Measurements from ENCODE around the gene FXYD6. TPM values are rescaled to one million over a fixed set of nuclear protein-coding genes. Genes with fewer than 3 reads are reported as not detected.

Gene FXYD6
- total RNA-seq, 1 donor from 2014 or later, result 45.8 TPM

DNA sequence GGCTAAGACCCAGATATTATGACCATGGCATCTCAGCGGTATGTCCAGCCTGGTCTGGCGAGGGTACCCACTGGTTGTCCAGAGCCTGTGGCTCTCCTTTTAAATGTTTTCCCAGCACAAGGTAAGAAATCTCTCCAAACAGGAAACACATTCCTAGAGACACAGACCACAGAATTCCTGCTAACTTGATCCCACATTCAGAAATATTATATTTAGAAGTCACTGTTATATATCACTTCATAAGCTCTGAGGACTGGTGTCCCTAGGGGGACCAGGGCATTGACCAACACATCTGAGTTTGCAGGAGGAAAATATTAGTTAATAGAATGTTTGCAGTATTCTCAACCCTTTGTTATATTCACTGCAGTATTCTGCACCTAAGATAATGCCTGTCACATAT lies 29.7 kb upstream of the FXYD6 start:
- no peak for DNase-seq (ENCODE audit: low read depth)
- Histone ChIP-seq H3K27me3 (ENCODE audit: control insufficient read depth, insufficient read depth, low read length) (no peaks in the 10 kb centered on the region), H3K4me3 (ENCODE audit: low read depth, low read length) (no peak overlapping the region), H3K36me3 (ENCODE audit: control insufficient read depth, insufficient read depth, low read length) (no peaks in the 10 kb centered on the region)
- TF ChIP-seq, protein P1, sequence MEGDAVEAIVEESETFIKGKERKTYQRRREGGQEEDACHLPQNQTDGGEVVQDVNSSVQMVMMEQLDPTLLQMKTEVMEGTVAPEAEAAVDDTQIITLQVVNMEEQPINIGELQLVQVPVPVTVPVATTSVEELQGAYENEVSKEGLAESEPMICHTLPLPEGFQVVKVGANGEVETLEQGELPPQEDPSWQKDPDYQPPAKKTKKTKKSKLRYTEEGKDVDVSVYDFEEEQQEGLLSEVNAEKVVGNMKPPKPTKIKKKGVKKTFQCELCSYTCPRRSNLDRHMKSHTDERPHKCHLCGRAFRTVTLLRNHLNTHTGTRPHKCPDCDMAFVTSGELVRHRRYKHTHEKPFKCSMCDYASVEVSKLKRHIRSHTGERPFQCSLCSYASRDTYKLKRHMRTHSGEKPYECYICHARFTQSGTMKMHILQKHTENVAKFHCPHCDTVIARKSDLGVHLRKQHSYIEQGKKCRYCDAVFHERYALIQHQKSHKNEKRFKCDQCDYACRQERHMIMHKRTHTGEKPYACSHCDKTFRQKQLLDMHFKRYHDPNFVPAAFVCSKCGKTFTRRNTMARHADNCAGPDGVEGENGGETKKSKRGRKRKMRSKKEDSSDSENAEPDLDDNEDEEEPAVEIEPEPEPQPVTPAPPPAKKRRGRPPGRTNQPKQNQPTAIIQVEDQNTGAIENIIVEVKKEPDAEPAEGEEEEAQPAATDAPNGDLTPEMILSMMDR (IDR thresholded peaks at IDR 0.05; ENCODE audit: insufficient read depth, low read length, poor library complexity, severe bottlenecking), result no peak

DNA sequence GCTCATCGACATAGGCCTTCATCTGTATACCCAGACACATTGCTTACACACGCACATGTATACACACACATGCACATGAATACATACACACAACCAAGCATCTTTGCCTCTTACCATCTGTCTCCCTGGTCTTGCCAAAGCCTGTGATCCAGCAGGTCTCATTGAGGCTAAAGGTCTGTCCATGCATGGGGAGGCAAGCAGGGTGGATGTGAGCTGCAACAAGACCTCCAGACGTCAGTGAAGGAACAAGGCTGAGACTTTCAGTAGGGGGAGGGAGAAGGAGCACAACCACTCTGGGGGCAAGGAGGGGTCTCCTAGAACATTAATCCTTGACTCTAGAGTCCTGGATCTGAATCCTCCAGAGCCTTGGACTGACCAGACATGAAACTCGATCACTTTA lies 29.1 kb upstream of the FXYD6 start:
- Histone ChIP-seq H3K27me3 (ENCODE audit: control insufficient read depth, insufficient read depth, low read length) (no peaks in the 10 kb centered on the region), H3K4me3 (ENCODE audit: low read depth, low read length) (no peak overlapping the region), H3K36me3 (ENCODE audit: control insufficient read depth, insufficient read depth, low read length) (no peaks in the 10 kb centered on the region)
- TF ChIP-seq, protein P1 (IDR thresholded peaks at IDR 0.05; ENCODE audit: insufficient read depth, low read length, poor library complexity, severe bottlenecking), result no peak
- DNase-seq (ENCODE audit: low read depth), result no peak

DNA sequence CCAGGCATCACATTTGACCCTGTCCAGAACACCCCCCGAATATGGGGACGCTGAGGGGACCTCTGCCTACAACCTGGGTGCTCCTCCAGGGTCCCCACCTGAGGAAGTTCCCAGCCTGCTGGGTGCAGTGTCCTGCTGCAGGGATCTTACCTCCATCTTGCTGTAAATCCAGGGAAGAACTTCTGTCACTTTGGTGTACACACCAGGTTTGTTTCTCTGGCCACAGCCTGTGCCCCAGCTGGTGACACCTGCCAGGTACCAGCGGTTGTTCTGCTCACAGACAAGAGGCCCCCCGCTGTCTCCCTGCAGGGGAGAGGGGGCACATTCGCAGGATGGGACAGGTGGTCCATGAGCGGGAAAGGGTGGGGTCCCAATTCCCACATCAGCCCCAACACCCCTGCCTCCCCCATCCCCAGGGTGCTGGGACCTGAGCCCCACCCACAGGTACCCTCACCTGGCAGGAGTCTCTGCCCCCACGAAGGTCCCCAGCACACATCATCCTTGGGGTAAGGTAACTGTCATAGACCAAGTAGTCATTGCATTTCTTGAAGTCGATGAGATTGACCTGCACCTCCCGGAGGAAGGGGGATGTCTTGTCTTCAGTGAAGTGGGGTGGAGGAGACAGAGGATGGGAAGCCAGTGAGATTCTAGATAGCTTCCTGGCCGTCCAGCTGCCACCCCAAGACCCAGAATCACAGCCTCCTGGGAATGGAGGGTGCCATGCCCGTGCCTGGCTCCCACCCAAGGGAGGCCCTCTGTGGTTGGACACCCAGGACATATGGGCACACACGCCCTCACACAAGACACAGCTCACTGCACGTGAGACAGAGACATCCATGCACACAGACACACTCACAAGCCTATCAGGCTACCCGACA lies 27.3 kb upstream of the FXYD6 start:
- no peaks in the 10 kb centered on the region for H3K27me3 ChIP-seq (ENCODE audit: control insufficient read depth, insufficient read depth, low read length)
- no peak for DNase-seq (ENCODE audit: low read depth)
- TF ChIP-seq, protein P1 (IDR thresholded peaks at IDR 0.05; ENCODE audit: insufficient read depth, low read length, poor library complexity, severe bottlenecking), result no peak
- H3K36me3 ChIP-seq (ENCODE audit: control insufficient read depth, insufficient read depth, low read length), result no peaks in the 10 kb centered on the region
- H3K4me3 ChIP-seq (ENCODE audit: low read depth, low read length), result no peak overlapping the region

DNA sequence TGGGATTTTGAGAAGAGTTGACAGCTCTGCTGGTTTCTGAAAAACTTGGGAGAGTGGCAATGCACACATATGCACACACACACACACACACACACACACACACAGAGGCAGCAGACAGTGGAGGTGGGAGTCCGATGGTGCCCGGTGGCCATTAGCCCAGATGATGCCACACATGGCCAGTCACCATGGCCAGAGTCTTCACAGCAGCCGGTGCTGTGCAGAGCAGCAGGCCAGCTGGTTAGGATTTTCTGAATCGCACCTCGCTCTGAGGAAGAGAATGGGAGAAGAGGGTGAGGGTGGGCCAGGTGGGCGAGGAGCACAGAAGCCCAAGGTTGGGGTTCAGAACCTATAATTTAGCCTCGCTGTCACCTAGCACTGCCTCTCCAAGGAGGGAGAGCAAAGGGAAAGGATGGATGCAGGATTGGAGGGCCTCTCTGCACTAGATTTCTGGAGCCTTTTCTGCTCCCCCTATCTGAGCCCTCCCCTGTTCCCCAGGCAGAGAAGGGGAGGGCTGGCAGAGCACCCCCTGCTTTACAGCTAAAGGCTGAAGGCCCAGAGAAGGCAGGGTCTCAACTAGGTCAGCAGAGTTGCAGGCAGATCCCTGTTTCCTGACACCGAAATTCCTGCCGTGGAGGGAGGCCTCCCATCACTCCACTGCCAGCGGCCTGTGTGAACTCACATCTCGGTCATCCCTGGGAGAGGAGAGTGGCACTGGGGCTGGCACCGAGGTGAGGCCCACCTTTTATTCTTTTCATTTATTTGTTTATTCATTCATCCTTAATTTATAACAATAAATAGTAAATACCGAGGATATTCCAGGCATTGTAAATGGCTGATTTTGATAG lies 25.8 kb upstream of the FXYD6 start:
- no peaks in the 10 kb centered on the region for H3K27me3 ChIP-seq (ENCODE audit: control insufficient read depth, insufficient read depth, low read length)
- H3K36me3 ChIP-seq (ENCODE audit: control insufficient read depth, insufficient read depth, low read length), result no peaks in the 10 kb centered on the region
- no peak overlapping the region for H3K4me3 ChIP-seq (ENCODE audit: low read depth, low read length)
- TF ChIP-seq, protein P1 (IDR thresholded peaks at IDR 0.05; ENCODE audit: insufficient read depth, low read length, poor library complexity, severe bottlenecking), result no peak
- no peak for DNase-seq (ENCODE audit: low read depth)

DNA sequence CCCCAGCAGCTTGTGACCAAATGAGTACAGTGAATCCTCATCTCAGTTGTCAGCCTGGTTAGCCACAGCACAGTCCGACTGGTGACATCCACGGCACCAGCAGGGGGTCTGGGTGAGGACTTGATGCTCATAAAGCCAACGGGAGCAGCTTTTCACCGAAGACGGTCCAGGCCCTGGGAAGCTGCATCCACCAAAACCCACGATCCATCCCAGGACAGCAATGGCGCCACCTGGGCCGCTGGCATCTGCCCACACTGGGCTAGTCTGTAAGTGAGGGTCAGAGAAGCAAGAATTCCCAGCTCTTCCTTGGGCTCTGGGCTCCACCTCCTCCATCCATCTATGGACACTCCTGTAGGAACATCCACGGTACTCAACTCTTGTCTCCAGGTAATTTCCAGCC lies 25.1 kb upstream of the FXYD6 start:
- TF ChIP-seq, protein P1 (IDR thresholded peaks at IDR 0.05; ENCODE audit: insufficient read depth, low read length, poor library complexity, severe bottlenecking), result no peak
- Histone ChIP-seq H3K36me3 (ENCODE audit: control insufficient read depth, insufficient read depth, low read length) (no peaks in the 10 kb centered on the region), H3K4me3 (ENCODE audit: low read depth, low read length) (no peak overlapping the region), H3K27me3 (ENCODE audit: control insufficient read depth, insufficient read depth, low read length) (no peaks in the 10 kb centered on the region)
- no peak for DNase-seq (ENCODE audit: low read depth)

Data from kidney epithelial cell (primary cell).